CD14-positive monocyte (primary cell): ENCODE data around the gene SPTBN5. TPM values are rescaled to one million over a fixed set of nuclear protein-coding genes. Genes with fewer than 3 reads are reported as not detected.

ENCODE experiments used
- DNase-seq, 3 donors: peaks; one replicate each; pipeline ENCODE4 v3.0.0-alpha.2; 2011 to 2022
- H2AFZ ChIP-seq: 2 replicates; pipeline ENCODE4 v1.6.0; 2012; ENCODE audit warnings: mild to moderate bottlenecking, low read depth, low read length, inconsistent platforms; ENCODE audit not compliant: insufficient read depth, poor library complexity, severe bottlenecking
- H3K27ac ChIP-seq, 2 donors: 1 replicate in 1 of 2; 2 replicates in 1 of 2; pipeline ENCODE4 v1.5.1; 2012 to 2013; ENCODE audit warnings: low read length in 2 of 2, control low read depth in 1 of 2, inconsistent platforms in 1 of 2, low read depth in 1 of 2, mild to moderate bottlenecking in 1 of 2
- H3K27me3 ChIP-seq, 2 donors: one replicate each; pipeline versions ENCODE4 v1.6.0 to v1.6.1; 2011 to 2013; ENCODE audit warnings: low read length in 2 of 2; ENCODE audit not compliant: control insufficient read depth in 2 of 2, insufficient read depth in 2 of 2
- H3K36me3 ChIP-seq, 2 donors: replicated peaks in 1 of 2; 1 replicate in 1 of 2; 2 replicates in 1 of 2; pipeline versions ENCODE4 v1.5.1 to v1.6.1; 2012 to 2013; ENCODE audit warnings: low read length in 2 of 2, control low read depth in 1 of 2, inconsistent platforms in 1 of 2, mild to moderate bottlenecking in 1 of 2; ENCODE audit not compliant: insufficient read depth in 2 of 2, control insufficient read depth in 1 of 2
- H3K4me1 ChIP-seq, 2 donors: 1 replicate in 1 of 2; 2 replicates in 1 of 2; pipeline versions ENCODE4 v1.5.1 to v1.6.1; 2012 to 2013; ENCODE audit warnings: low read length in 2 of 2, control low read depth in 1 of 2, inconsistent platforms in 1 of 2, mild to moderate bottlenecking in 1 of 2, moderate library complexity in 1 of 2; ENCODE audit not compliant: insufficient read depth in 2 of 2, control insufficient read depth in 1 of 2
- H3K4me2 ChIP-seq: replicated peaks from 2 replicates; pipeline ENCODE3; 2012; ENCODE audit warnings: low read length, moderate library complexity, mild to moderate bottlenecking; ENCODE audit not compliant: poor library complexity, severe bottlenecking; ENCODE audit errors: extremely low read depth
- H3K4me3 ChIP-seq, 3 experiments: fragments of 200-600 bp in 1 of 3; sonication (generic) in 1 of 3; replicated peaks in 1 of 3; 1 replicate in 2 of 3; 2 replicates in 1 of 3; pipeline ENCODE4 v1.5.1; 2011 to 2013; ENCODE audit warnings: low read length in 3 of 3, mild to moderate bottlenecking in 3 of 3, control low read depth in 2 of 3, low read depth in 2 of 3, inconsistent platforms in 1 of 3, moderate library complexity in 1 of 3
- H3K79me2 ChIP-seq: 2 replicates; pipeline ENCODE4 v1.6.0; 2012; ENCODE audit warnings: mild to moderate bottlenecking, control low read depth, inconsistent platforms, low read length, moderate library complexity; ENCODE audit not compliant: insufficient read depth
- H3K9ac ChIP-seq: 2 replicates; pipeline ENCODE4 v1.6.0; 2017; ENCODE audit warnings: low read length, mild to moderate bottlenecking; ENCODE audit not compliant: insufficient read depth, poor library complexity, severe bottlenecking
- H3K9me3 ChIP-seq, 2 donors: replicated peaks in 1 of 2; 1 replicate in 1 of 2; 2 replicates in 1 of 2; pipeline versions ENCODE4 v1.5.1 to v1.6.1; 2012 to 2013; ENCODE audit warnings: low read length in 2 of 2, control low read depth in 1 of 2; ENCODE audit not compliant: control insufficient read depth in 1 of 2, insufficient read depth in 1 of 2
- H4K20me1 ChIP-seq: 2 replicates; pipeline ENCODE4 v1.6.0; 2012; ENCODE audit warnings: mild to moderate bottlenecking, low read length, control low read depth, moderate library complexity; ENCODE audit not compliant: insufficient read depth
- H3K27ac Mint-ChIP-seq, 7 donors: one replicate each; pipeline ENCODE4 v1.8.0; 2020; ENCODE audit warnings: mild to moderate bottlenecking in 7 of 7, mixed read lengths in 7 of 7, moderate library complexity in 6 of 7, inconsistent platforms in 2 of 7
- H3K27me3 Mint-ChIP-seq, 3 donors: one replicate each; pipeline ENCODE4 v1.8.0; 2021 to 2022; ENCODE audit warnings: low read depth in 3 of 3, mild to moderate bottlenecking in 3 of 3, mixed read lengths in 3 of 3, moderate library complexity in 3 of 3, inconsistent platforms in 1 of 3
- H3K36me3 Mint-ChIP-seq, 2 donors: one replicate each; pipeline ENCODE4 v1.8.0; 2020; ENCODE audit warnings: mixed read lengths in 2 of 2, inconsistent platforms in 1 of 2, mild to moderate bottlenecking in 1 of 2
- H3K4me1 Mint-ChIP-seq: one replicate; pipeline ENCODE4 v1.8.0; 2020; ENCODE audit warnings: mild to moderate bottlenecking, mixed read lengths
- H3K4me3 Mint-ChIP-seq, 2 donors: one replicate each; pipeline ENCODE4 v1.8.0; 2020; ENCODE audit warnings: mild to moderate bottlenecking in 2 of 2, mixed read lengths in 2 of 2, moderate library complexity in 1 of 2
- H3K9me3 Mint-ChIP-seq, 7 donors: one replicate each; pipeline ENCODE4 v1.8.0; 2020 to 2022; ENCODE audit warnings: mixed read lengths in 7 of 7, mild to moderate bottlenecking in 6 of 7, moderate library complexity in 6 of 7, inconsistent platforms in 2 of 7
- WGBS: methylation state at CpG from one replicate; pipeline ENCODE4 v1.1.5; 2013; ENCODE audit warnings: missing lambda C conversion rate; ENCODE audit not compliant: insufficient coverage; 5-methylcytosine and 5-hydroxymethylcytosine counted together
- intact Hi-C, 2 donors: fragments of 100-400 bp; cut with micrococcal nuclease; formaldehyde crosslinking; loops; one replicate each; pipeline versions ENCODE4 v1.15.0 to v1.15.1; 2023
- polyA plus RNA-seq, 3 donors: library from polyadenylated mRNA; depleted of rRNA in 1 of 3; unstranded in 2 of 3; stranded (reverse) in 1 of 3; fragments of 300-500 nt in 2 of 3; fragments of >200 nt in 1 of 3; fragmentation: Illumina TruSeq in 2 of 3; gene quantifications; 1 replicate in 2 of 3; 2 replicates in 1 of 3; pipeline ENCODE4 v1.2.3, GENCODE V29; 2012 to 2021
- TF ChIP-seq, protein P1 (sequence below): fragments of 200-600 bp; IDR thresholded peaks from one replicate; pipeline ENCODE4 v1.8.0; 2022; ENCODE audit warnings: antibody characterized with exemption, mild to moderate bottlenecking

SPTBN5 gene
- polyA plus RNA-seq, 3 donors = 0.29 TPM; not detected in 2

GRCh38 chr15:41874736-41875135 lies 19.1 kb downstream of the SPTBN5 start:
- no peak overlapping the region for H3K4me3 ChIP-seq
- Mint-ChIP-seq H3K27me3 (peaks cover 6 to 10% (median 8%) of the 10 kb centered on the region in 3 donors), H3K9me3 (no peaks in the 10 kb centered on the region), H3K36me3 (no peaks in the 10 kb centered on the region), H3K4me3 (no peak overlapping the region), H3K27ac (no peak overlapping the region), H3K4me1 (no peaks in the 10 kb centered on the region)
- peaks cover 0 to 3% of the 10 kb centered on the region in 2 donors for H3K27me3 ChIP-seq
- no peaks in the 10 kb centered on the region for H3K9me3 ChIP-seq
- H3K9ac ChIP-seq = no peak overlapping the region
- TF ChIP-seq, protein P1, sequence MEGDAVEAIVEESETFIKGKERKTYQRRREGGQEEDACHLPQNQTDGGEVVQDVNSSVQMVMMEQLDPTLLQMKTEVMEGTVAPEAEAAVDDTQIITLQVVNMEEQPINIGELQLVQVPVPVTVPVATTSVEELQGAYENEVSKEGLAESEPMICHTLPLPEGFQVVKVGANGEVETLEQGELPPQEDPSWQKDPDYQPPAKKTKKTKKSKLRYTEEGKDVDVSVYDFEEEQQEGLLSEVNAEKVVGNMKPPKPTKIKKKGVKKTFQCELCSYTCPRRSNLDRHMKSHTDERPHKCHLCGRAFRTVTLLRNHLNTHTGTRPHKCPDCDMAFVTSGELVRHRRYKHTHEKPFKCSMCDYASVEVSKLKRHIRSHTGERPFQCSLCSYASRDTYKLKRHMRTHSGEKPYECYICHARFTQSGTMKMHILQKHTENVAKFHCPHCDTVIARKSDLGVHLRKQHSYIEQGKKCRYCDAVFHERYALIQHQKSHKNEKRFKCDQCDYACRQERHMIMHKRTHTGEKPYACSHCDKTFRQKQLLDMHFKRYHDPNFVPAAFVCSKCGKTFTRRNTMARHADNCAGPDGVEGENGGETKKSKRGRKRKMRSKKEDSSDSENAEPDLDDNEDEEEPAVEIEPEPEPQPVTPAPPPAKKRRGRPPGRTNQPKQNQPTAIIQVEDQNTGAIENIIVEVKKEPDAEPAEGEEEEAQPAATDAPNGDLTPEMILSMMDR = no peak
- DNase-seq = no peak
- no peaks in the 10 kb centered on the region for H3K4me1 ChIP-seq
- no peak overlapping the region for H2AFZ ChIP-seq
- H3K4me2 ChIP-seq = no peak overlapping the region
- 95% methylated on average over 11 of the region's 12 CpGs for WGBS
- H3K79me2 ChIP-seq = no peaks in the 10 kb centered on the region
- intact Hi-C loops = no loop called here
- no peaks in the 10 kb centered on the region for H3K36me3 ChIP-seq
- no peak overlapping the region for H3K27ac ChIP-seq
- H4K20me1 ChIP-seq = no peaks in the 10 kb centered on the region

DNA sequence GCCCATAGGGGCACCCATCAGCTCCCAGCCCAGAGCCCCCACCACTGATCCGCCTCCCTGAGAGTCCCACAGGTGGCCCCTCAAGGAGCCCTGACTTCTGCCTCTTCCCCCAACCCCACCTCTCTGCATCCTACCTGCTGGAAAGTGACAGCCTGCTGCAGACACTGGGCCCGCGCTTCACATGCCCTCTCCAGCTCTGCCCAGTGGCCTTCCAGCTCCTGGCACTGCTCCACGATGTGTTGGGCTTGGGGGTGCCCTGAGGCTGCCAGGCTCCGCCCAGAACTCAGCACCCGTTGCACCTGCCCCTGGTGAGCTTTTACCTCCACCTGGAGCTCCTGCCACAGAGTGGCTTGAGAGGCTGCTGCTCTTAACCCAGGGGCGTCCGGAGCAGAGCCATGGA lies 20.1 kb downstream of the SPTBN5 start:
- Mint-ChIP-seq H3K4me3 (no peak overlapping the region), H3K27me3 (peaks cover 6 to 8% (median 6%) of the 10 kb centered on the region in 3 donors), H3K9me3 (no peaks in the 10 kb centered on the region), H3K27ac (no peak overlapping the region), H3K36me3 (no peaks in the 10 kb centered on the region), H3K4me1 (no peaks in the 10 kb centered on the region)
- no peak overlapping the region for H3K27ac ChIP-seq
- no peak overlapping the region for H3K4me2 ChIP-seq
- no peaks in the 10 kb centered on the region for H3K4me1 ChIP-seq
- intact Hi-C loops = no loop called here
- no peak overlapping the region for H3K9ac ChIP-seq
- no peaks in the 10 kb centered on the region for H3K27me3 ChIP-seq
- no peaks in the 10 kb centered on the region for H4K20me1 ChIP-seq
- no peaks in the 10 kb centered on the region for H3K9me3 ChIP-seq
- TF ChIP-seq, protein P1 = no peak
- H3K36me3 ChIP-seq = no peaks in the 10 kb centered on the region
- H3K79me2 ChIP-seq = no peaks in the 10 kb centered on the region
- H2AFZ ChIP-seq = no peak overlapping the region
- DNase-seq = no peak
- no peak overlapping the region for H3K4me3 ChIP-seq
- 91% methylated on average over 8 of the region's 8 CpGs for WGBS
